ENCODE data around the gene ALDH3A1.

The ALDH3A1 gene

DNA sequence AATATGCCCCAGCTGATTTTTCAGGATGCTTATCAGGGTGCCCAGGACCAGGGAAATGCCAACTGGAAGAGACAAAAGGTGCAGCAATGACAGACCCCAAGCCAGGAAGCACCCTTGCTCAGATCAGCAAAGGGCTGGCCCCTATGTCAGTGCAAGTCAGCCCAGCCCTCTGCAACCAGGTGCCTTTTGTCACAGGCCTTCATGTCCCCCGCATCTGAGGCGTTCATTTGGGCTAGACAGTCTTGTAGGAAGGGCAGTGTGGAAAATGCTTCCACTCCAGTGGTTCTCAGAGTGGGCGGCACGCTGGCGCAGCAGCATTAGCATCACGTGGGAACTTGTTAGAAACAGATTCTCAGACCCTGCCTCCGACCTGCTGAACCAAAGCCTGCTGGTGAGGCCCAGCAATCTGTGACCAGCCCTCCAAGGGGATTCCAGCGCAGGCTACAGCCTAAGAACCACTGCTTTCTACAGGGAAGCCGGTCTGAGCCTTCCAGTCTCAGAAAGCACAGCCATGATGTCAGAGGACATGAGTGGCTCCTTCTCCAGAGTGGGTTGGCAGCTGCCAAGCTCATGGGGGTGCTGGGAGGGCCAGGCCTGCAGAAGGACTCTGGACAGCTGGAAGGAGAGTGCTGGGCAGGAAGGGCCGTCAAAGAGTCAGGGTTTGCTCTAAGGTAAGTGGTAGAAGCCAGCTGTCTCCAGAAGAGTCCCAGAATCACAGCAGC, 44.8 kb downstream of the ALDH3A1 start:
- TF ChIP-seq, protein P1, sequence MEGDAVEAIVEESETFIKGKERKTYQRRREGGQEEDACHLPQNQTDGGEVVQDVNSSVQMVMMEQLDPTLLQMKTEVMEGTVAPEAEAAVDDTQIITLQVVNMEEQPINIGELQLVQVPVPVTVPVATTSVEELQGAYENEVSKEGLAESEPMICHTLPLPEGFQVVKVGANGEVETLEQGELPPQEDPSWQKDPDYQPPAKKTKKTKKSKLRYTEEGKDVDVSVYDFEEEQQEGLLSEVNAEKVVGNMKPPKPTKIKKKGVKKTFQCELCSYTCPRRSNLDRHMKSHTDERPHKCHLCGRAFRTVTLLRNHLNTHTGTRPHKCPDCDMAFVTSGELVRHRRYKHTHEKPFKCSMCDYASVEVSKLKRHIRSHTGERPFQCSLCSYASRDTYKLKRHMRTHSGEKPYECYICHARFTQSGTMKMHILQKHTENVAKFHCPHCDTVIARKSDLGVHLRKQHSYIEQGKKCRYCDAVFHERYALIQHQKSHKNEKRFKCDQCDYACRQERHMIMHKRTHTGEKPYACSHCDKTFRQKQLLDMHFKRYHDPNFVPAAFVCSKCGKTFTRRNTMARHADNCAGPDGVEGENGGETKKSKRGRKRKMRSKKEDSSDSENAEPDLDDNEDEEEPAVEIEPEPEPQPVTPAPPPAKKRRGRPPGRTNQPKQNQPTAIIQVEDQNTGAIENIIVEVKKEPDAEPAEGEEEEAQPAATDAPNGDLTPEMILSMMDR (conservative IDR thresholded peaks at IDR 0.05; ENCODE audit: control insufficient read depth, insufficient read depth, low read depth, low read length), result no peak
- DNase-seq (ENCODE audit: low read depth), result no peak
- H3K4me3 ChIP-seq (ENCODE audit: control insufficient read depth, low read depth, low read length), result no peak overlapping the region

DNA sequence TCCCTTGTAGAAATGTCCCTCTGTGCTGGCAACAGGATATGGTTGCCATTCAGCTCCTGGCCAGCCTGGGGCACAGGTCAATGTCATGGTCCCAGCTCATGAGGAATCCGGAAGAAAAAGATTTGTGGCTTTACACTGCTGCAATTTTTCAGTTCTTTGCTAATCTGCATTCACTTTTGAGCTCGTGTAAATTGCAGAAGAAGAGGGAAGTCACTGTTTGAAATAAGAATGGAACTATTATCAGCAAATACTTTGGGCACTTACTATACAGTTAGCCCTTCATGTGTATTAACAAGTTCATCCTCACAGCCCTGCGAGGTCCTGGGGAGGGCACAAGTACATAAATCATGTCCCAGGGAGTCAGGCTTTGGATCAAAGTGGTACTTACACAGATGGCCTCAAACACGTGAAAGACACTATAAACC, 45.9 kb downstream of the ALDH3A1 start:
- TF ChIP-seq, protein P1 (conservative IDR thresholded peaks at IDR 0.05; ENCODE audit: control insufficient read depth, insufficient read depth, low read depth, low read length), result no peak
- DNase-seq (ENCODE audit: low read depth), result no peak
- H3K4me3 ChIP-seq (ENCODE audit: control insufficient read depth, low read depth, low read length), result no peak overlapping the region
